SK-N-SH treated with all-trans-retinoic acid at 6 μM for 48 hours (cell line): ENCODE data around the gene PLAAT3.

Source experiments
- ATAC-seq: fragments of 200-7000 bp; cut with Tn5 transposase; 3 replicates; pipeline ENCODE4 v1.9.1; 2020; ENCODE audit warnings: mild to moderate bottlenecking, moderate library complexity
- ARNTL ChIP-seq: fragments of 450-650 bp; formaldehyde crosslinking; IDR thresholded peaks from 2 replicates; pipeline ENCODE4 v1.5.0; 2020; ENCODE audit warnings: low read depth, mild to moderate bottlenecking, moderate library complexity, borderline replicate concordance
- CREB5 ChIP-seq: fragments of 250-450 bp; sonication (Bioruptor Pico); IDR thresholded peaks from 2 replicates; pipeline ENCODE4 v1.5.1; 2020; ENCODE audit warnings: low read depth, mild to moderate bottlenecking, moderate library complexity
- CSRNP3 ChIP-seq: fragments of 250-450 bp; sonication (Bioruptor Pico); IDR thresholded peaks from 2 replicates; pipeline ENCODE4 v1.5.1; 2021; ENCODE audit warnings: mild to moderate bottlenecking, moderate library complexity
- ISL1 ChIP-seq: fragments of 250-450 bp; sonication (Bioruptor Pico); IDR thresholded peaks from 2 replicates; pipeline ENCODE4 v2.1.2; 2022; ENCODE audit warnings: mild to moderate bottlenecking, moderate library complexity
- OSR1 ChIP-seq: fragments of 250-450 bp; sonication (Bioruptor Pico); IDR thresholded peaks from 2 replicates; pipeline ENCODE4 v1.8.0; 2022; ENCODE audit warnings: moderate library complexity, mild to moderate bottlenecking, inconsistent platforms
- PATZ1 ChIP-seq: fragments of 250-450 bp; sonication (Bioruptor Pico); IDR thresholded peaks from 2 replicates; pipeline ENCODE4 v1.8.0; 2020; ENCODE audit warnings: mild to moderate bottlenecking, moderate library complexity, borderline replicate concordance
- POU6F1 ChIP-seq: fragments of 250-450 bp; sonication (Bioruptor Pico); IDR thresholded peaks from 2 replicates; pipeline ENCODE4 v1.8.0; 2021; ENCODE audit warnings: low read depth, mild to moderate bottlenecking, moderate library complexity, borderline replicate concordance
- PPARA ChIP-seq: fragments of 250-450 bp; sonication (Bioruptor Pico); IDR thresholded peaks from 2 replicates; pipeline ENCODE4 v1.5.0; 2020; ENCODE audit warnings: mild to moderate bottlenecking, borderline replicate concordance
- RARB ChIP-seq: fragments of 250-450 bp; sonication (Bioruptor Pico); IDR thresholded peaks from 2 replicates; pipeline ENCODE4 v1.8.0; 2021; ENCODE audit warnings: mild to moderate bottlenecking, moderate library complexity
- SNAI2 ChIP-seq: fragments of 250-450 bp; sonication (Bioruptor Pico); IDR thresholded peaks from 2 replicates; pipeline ENCODE4 v1.5.0; 2020; ENCODE audit warnings: mild to moderate bottlenecking, moderate library complexity
- TCF4 ChIP-seq: fragments of 250-450 bp; sonication (Bioruptor Pico); IDR thresholded peaks from 2 replicates; pipeline ENCODE4 v1.8.0; 2021; ENCODE audit warnings: mild to moderate bottlenecking, moderate library complexity, borderline replicate concordance
- TOX ChIP-seq: fragments of 250-450 bp; sonication (Bioruptor Pico); IDR thresholded peaks from 2 replicates; pipeline ENCODE4 v1.8.0; 2021; ENCODE audit warnings: mild to moderate bottlenecking, moderate library complexity, borderline replicate concordance
- TSHZ2 ChIP-seq: fragments of 250-450 bp; sonication (Bioruptor Pico); IDR thresholded peaks from 2 replicates; pipeline ENCODE4 v1.5.0; 2020; ENCODE audit warnings: mild to moderate bottlenecking, moderate library complexity
- ZC3H10 ChIP-seq: fragments of 250-450 bp; sonication (Bioruptor Pico); IDR thresholded peaks from 2 replicates; pipeline ENCODE4 v1.5.1; 2021; ENCODE audit warnings: mild to moderate bottlenecking, moderate library complexity
- ZFP3 ChIP-seq: fragments of 250-450 bp; sonication (Bioruptor Pico); IDR thresholded peaks from 2 replicates; pipeline ENCODE4 v1.5.0; 2020; ENCODE audit warnings: mild to moderate bottlenecking, moderate library complexity
- ZFP30 ChIP-seq: fragments of 450-650 bp; formaldehyde crosslinking; IDR thresholded peaks from 2 replicates; pipeline ENCODE4 v1.5.0; 2022; ENCODE audit warnings: mild to moderate bottlenecking, moderate library complexity
- ZNF565 ChIP-seq: fragments of 450-650 bp; formaldehyde crosslinking; conservative IDR thresholded peaks from 2 replicates; pipeline ENCODE4 v1.5.0; 2020; ENCODE audit warnings: low read depth, mild to moderate bottlenecking, moderate library complexity
- ZNF70 ChIP-seq: fragments of 450-650 bp; formaldehyde crosslinking; IDR thresholded peaks from 2 replicates; pipeline ENCODE4 v1.5.0; 2020; ENCODE audit warnings: mild to moderate bottlenecking, moderate library complexity
- ZNF8 ChIP-seq: fragments of 450-650 bp; formaldehyde crosslinking; IDR thresholded peaks from 2 replicates; pipeline ENCODE4 v1.5.0; 2020; ENCODE audit warnings: mild to moderate bottlenecking, moderate library complexity

PLAAT3 gene

GRCh38 chr11:63549411-63549810, 64.8 kb downstream of the PLAAT3 start:
- TF ChIP-seq SNAI2 (CRISPR knock-in tag) (no peak), ARNTL (CRISPR knock-in tag) (no peak), ZFP3 (CRISPR knock-in tag) (no peak), ISL1 (no peak), ZC3H10 (CRISPR knock-in tag) (no peak), ZNF8 (CRISPR knock-in tag) (no peak), ZNF565 (CRISPR knock-in tag) (no peak), ZFP30 (CRISPR knock-in tag) (no peak), TOX (CRISPR knock-in tag) (no peak), PATZ1 (CRISPR knock-in tag) (no peak), TCF4 (CRISPR knock-in tag) (no peak), OSR1 (CRISPR knock-in tag) (no peak), ZNF70 (CRISPR knock-in tag) (no peak)
- TF ChIP-seq, all 23 proteins: peak for 0
- ATAC-seq: no peak

- no peak for TF ChIP-seq POU6F1 (CRISPR knock-in tag)
- no peak for TF ChIP-seq ZFP30 (CRISPR knock-in tag)
- no peak for TF ChIP-seq OSR1 (CRISPR knock-in tag)
- no peak for TF ChIP-seq TSHZ2 (CRISPR knock-in tag)
- TF ChIP-seq PPARA (CRISPR knock-in tag): no peak
- TF ChIP-seq CSRNP3: no peak
- no peak for TF ChIP-seq RARB (CRISPR knock-in tag)
- TF ChIP-seq TCF4 (CRISPR knock-in tag): no peak
- no peak; the same call in 2 of the 3 replicates for ATAC-seq
Measured at GRCh38 chr11:63548178-63548577, 66.1 kb downstream of the PLAAT3 start.

GRCh38 chr11:63547061-63547460, 67.2 kb downstream of the PLAAT3 start:
- ATAC-seq: no peak
- TF ChIP-seq PATZ1 (CRISPR knock-in tag): no peak
- TF ChIP-seq ZFP3 (CRISPR knock-in tag): no peak
- TF ChIP-seq OSR1 (CRISPR knock-in tag): no peak
- TF ChIP-seq SNAI2 (CRISPR knock-in tag): no peak
- TF ChIP-seq RARB (CRISPR knock-in tag): no peak
- no peak for TF ChIP-seq TCF4 (CRISPR knock-in tag)
- TF ChIP-seq ZC3H10 (CRISPR knock-in tag): no peak
- TF ChIP-seq POU6F1 (CRISPR knock-in tag): no peak
- no peak for TF ChIP-seq ZNF8 (CRISPR knock-in tag)
- no peak for TF ChIP-seq TSHZ2 (CRISPR knock-in tag)
- no peak for TF ChIP-seq CREB5
